HL-60 (cell line): ENCODE measurements around the gene RELL1.

ENCODE experiments used
- CTCF ChIP-seq: IDR thresholded peaks from one replicate; pipeline ENCODE4 v1.5.1; 2011; ENCODE audit warnings: low read length, control low read depth, inconsistent platforms; ENCODE audit not compliant: insufficient read depth
- GABPA ChIP-seq: IDR thresholded peaks from 2 replicates; pipeline ENCODE4 v1.6.1; 2012; ENCODE audit warnings: low read depth
- POLR2AphosphoS5 ChIP-seq: IDR thresholded peaks from 2 replicates; pipeline ENCODE4 v1.6.1; 2012; ENCODE audit warnings: low read depth
- SPI1 ChIP-seq: IDR thresholded peaks from 2 replicates; pipeline ENCODE4 v1.6.1; 2012; ENCODE audit warnings: low read depth, mild to moderate bottlenecking, borderline replicate concordance
- TF ChIP-seq, protein P1 (sequence below): IDR thresholded peaks from 2 replicates; pipeline ENCODE4 v1.6.1; 2012; ENCODE audit warnings: low read depth; ENCODE audit not compliant: insufficient replicate concordance

GRCh38 chr4:37671072-37671471 is 15.1 kb downstream of the RELL1 start:
- no peak for TF ChIP-seq CTCF
- TF ChIP-seq, protein P1, sequence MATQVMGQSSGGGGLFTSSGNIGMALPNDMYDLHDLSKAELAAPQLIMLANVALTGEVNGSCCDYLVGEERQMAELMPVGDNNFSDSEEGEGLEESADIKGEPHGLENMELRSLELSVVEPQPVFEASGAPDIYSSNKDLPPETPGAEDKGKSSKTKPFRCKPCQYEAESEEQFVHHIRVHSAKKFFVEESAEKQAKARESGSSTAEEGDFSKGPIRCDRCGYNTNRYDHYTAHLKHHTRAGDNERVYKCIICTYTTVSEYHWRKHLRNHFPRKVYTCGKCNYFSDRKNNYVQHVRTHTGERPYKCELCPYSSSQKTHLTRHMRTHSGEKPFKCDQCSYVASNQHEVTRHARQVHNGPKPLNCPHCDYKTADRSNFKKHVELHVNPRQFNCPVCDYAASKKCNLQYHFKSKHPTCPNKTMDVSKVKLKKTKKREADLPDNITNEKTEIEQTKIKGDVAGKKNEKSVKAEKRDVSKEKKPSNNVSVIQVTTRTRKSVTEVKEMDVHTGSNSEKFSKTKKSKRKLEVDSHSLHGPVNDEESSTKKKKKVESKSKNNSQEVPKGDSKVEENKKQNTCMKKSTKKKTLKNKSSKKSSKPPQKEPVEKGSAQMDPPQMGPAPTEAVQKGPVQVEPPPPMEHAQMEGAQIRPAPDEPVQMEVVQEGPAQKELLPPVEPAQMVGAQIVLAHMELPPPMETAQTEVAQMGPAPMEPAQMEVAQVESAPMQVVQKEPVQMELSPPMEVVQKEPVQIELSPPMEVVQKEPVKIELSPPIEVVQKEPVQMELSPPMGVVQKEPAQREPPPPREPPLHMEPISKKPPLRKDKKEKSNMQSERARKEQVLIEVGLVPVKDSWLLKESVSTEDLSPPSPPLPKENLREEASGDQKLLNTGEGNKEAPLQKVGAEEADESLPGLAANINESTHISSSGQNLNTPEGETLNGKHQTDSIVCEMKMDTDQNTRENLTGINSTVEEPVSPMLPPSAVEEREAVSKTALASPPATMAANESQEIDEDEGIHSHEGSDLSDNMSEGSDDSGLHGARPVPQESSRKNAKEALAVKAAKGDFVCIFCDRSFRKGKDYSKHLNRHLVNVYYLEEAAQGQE, result no peak
- TF ChIP-seq POLR2AphosphoS5, result no peak
- TF ChIP-seq GABPA, result no peak
- no peak for TF ChIP-seq SPI1
